Myocyte (in vitro differentiated cells): ENCODE measurements around the gene WWOX. TPM values are rescaled to one million over a fixed set of nuclear protein-coding genes. Genes with fewer than 3 reads are reported as not detected.

ENCODE experiments used
- DNase-seq: peaks from one replicate; pipeline ENCODE4 v3.0.0-alpha.2; 2012; ENCODE audit warnings: low read depth
- total RNA-seq: library from RNA; depleted of rRNA; stranded (reverse); fragments of >200 nt; gene quantifications from 2 replicates; pipeline ENCODE4 v1.2.3, GENCODE V29; 2014

WWOX gene
- total RNA-seq, 1 donor from 2014 or later: 12.5 TPM

- DNase-seq: no peak
Measured at GRCh38 chr16:78998879-78999278, 899.4 kb downstream of the WWOX start.

DNA sequence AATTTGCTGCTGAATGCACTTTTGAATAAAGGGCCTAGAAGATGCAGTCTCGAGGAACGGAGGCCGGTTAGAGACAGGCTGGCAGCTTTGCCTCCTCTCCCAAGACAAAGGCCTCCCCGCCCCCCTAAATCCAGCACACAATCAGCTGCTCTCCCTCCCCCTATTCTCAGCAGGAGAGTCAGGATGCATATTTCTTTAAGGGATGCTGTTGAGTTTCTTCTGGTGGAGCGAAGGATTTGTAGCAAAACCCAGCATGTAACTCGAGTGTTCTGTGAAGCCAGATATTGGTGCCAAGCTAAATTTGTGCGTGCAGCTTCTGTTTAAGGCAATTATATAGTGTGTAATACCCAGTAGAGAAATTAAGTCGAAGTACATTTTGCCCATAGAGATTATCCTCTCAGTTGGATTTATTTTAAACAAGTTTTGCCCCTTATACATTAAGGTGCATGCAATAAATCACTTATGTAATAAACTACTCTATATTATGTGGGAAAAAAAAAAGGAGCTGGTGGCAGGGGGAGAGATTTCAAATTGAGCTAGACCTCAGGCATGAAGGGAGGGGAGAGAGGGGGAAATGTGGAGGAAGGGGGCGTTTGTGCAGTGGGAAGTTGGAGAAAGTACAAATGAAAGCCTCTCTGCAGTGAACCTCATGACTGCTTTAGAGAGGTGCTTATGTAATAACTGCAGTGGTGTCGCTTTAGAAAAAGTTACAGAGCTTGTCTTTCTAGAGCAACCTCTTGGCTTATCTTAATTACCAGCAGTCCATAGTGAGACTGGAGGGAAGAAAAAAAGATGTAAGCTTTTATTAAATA lies 901.9 kb downstream of the WWOX start:
- no peak for DNase-seq

GRCh38 chr16:79003026-79003609 lies 903.7 kb downstream of the WWOX start:
- DNase-seq: no peak

DNA sequence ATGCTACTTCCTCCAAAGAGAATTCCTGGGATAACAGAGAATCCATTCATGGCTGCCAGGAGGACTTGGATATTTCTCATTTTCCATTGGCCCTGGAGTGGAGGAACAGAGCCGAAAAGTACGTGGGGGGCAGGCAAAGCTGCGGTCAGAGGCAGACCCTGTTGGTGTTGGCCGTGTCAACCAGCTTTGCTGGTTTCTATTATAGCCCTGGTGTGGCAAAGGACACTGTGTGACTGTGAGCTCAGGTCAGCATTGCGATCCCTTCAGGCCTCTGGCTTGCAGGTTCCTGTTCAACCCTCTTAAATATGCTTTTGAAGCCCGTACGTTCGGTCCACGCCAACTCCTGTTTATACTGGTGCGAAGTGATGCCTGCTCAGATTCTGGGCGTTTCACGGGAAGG lies 904.9 kb downstream of the WWOX start:
- no peak for DNase-seq

GRCh38 chr16:79005096-79005495 lies 905.6 kb downstream of the WWOX start:
- no peak for DNase-seq

- DNase-seq: no peak
Measured at GRCh38 chr16:79006206-79006605, 906.8 kb downstream of the WWOX start.

GRCh38 chr16:79006765-79007164 lies 907.3 kb downstream of the WWOX start:
- DNase-seq: no peak

- no peak for DNase-seq
Measured at GRCh38 chr16:79007614-79008013, 908.2 kb downstream of the WWOX start.

DNA sequence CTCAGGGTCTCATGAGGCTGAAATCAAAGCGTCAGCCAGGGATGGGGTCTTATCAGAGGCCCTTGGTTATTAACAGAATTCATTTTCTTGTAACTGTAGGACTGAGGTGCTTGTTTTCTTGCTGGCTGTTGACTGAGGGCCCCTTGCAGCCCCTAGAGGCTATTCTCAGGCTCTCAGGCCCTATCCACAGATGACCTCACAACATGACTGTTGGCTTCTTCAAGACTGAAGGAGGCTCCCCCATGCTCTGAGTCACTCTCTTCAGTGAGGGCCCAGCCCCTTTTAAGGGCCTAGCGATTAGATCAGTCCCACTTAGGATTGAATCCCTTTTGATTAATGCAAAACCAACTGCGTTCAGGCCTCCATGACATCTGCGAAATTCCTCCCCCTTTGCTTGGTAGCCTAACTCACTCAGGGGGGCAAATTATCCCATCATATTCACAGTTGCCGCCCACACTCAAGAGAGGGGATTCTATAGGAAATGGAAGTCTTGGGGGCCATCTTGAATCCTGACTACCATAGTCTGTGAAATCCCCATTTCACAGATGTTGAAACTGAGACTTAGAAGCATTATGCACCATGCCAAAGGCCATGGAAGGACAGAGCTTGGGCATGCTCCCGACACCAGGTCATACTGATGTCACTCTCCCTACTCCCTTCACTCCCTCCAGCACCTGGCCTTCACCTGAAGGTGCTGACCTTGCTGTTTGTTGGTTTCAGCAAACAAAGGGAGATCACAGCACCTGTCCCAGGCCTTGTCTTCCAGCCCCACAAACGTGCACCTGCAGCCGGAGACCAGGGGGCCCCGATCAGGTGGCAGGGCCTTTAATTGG lies 908.8 kb downstream of the WWOX start:
- no peak for DNase-seq

- no peak for DNase-seq
Measured at GRCh38 chr16:79008869-79009179, 909.4 kb downstream of the WWOX start.

DNA sequence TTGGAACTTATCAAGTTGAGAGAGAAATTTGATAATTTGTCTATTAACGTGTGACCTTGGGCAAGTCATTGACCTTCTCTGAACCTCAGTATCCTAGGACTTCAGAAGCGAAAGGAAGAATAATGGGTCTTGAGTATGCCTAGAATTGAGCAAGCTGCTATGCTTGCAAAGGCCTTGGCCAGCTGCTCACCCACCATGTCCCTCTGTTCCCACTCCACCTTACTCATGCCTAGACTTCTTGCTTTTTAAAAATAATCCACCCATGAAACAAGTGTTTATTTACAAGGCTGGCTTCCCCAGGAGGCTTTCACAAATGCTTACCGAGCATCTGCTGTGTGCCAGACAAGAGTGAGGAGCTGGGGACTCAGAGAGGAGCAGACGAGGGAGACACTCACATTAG lies 910.4 kb downstream of the WWOX start:
- no peak for DNase-seq

- DNase-seq: no peak
Measured at GRCh38 chr16:79011282-79011681, 911.8 kb downstream of the WWOX start.

DNA sequence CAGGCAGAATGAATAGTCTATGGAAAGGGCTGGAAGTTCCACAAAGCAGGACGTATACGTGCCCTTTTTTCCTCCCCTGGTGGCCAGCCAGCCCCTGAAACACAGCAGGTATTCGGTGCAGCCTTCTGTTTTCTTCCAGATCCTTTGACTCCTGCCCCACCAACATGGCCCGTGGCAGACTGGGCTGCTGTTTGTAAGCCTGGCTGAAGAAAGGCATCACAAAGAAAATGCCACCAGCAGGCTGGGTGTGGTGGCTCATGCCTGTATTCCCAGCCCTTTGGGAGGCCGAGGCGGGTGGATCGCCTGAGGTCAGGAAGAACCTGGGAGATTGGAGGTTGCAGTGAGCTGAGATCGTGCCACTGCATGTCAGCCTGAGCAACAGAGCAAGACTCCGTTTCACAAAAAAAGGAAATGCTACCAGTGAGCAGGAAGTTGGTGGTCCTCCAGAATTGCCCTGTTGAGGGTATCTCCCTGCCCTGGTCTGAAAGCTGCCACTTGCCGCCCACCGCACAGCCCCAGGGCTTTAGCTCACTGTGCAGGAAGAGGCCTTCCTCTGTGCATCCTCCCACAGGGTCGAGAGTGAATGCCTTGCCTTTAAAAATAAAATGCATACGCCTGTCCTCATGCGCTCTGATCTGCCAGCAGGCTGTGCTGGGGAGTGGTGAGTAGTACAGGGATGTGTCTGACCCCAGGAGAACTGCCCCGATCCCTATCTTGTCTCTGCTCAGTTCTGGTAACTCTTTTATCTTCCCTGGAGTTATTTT lies 913.4 kb downstream of the WWOX start:
- DNase-seq: no peak

DNA sequence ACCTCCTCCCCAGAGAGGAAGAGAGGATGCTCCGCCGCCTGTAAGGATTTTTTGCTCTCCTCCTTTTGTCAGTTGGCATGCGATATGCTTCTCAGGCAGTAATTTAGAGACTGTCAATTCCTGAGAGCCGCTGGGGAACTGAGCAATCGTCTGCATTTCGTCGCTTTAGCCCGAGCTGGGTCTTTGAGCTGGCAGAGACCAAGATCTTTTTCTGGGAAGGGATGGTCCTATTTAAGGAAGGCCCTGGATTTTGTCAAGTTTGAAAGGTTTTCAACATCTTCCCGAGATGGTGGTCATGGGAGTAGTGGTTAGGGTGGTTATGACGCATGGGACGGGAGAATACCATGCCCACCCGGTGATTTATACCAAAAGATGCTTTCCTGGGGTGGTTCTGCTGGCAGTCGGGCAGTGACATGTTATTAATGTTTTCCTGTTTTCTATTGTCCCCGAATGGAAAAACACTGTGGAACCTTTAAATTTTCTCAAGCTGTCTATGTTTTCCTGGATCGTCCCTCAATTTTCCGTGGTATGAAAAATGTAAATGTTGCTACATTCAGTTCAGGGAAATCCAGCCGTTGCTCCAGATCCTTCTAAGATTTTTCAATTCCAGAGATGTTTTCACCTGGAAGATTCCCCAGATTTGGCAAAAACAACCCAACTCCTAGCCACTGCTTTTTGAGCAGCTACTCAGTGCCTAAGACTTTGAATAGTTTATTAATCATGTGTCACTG lies 914.6 kb downstream of the WWOX start:
- no peak for DNase-seq

DNA sequence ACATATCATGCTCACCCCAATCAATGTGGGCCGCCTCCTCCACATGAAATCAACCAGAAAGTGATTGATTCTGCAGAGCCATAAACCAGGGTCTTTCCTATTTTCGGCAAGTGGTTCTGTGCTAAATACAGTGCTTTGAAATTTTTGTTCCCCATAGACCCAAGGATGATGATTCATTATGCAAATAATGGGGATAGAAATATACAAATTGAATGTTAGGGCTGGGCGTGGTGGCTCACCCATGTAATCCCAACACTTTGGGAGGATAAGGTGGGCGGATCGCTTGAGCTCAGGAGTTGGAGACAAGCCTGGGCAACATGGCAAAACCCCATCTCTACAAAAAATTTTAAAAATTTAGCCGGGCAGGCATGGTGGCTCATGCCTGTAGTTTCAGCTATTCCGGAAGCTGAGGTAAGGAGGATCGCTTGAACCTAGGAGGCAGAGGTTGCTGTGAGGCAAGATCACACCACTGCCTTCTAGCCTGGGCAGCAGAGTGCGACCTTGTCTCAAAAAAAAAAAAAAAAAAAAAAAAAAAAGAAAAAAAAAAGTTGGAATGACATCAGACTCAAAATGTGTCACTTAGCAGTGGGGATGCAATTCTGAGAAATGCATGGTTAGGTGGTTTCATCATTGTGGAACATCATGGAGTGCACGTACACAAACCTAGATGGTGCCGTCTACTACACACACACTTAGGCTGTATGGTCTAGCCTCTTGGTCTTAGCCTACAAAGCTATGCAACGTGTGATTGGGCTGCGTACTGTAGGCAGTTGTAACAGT lies 919.4 kb downstream of the WWOX start:
- no peak for DNase-seq

DNA sequence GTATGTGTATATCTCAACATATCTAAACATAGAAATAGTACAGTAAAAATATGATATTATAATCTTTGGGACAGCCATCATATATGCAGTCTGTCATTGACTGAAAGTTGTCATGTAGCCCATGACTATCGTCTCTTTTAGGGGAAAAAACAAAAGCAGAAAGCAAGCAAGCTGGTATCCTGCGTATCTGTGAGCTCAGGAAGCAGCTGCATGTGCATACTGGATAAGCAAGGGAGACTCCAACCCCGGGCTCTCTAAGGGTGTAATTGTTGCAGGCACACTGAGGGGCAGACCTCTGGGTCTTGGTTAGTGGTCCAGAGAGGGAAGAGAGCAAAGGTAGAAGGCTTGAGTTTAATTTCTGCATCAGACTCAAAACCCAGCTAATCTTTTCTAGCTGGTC lies 920.0 kb downstream of the WWOX start:
- no peak for DNase-seq

- no peak for DNase-seq
Measured at GRCh38 chr16:79021991-79022630, 922.7 kb downstream of the WWOX start.

DNA sequence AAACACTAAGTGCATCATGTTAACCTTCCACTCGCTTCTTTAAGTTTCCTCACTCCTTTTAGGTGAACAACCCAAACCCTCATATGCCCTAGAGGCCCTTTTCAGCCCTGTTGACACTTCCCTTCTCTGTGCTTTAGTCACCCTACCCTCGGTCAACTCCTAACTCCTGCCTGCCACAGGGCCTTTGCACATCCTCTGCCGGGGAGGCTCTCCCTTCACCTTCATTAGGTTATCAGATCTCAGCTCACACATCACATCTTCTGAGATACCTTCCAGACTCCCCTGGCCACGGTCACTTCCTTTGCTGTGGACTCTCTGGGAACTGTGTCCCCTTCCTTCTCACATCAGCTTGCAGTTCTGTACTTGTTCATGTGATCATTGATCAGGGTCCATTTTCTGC lies 926.7 kb downstream of the WWOX start:
- no peak for DNase-seq

DNA sequence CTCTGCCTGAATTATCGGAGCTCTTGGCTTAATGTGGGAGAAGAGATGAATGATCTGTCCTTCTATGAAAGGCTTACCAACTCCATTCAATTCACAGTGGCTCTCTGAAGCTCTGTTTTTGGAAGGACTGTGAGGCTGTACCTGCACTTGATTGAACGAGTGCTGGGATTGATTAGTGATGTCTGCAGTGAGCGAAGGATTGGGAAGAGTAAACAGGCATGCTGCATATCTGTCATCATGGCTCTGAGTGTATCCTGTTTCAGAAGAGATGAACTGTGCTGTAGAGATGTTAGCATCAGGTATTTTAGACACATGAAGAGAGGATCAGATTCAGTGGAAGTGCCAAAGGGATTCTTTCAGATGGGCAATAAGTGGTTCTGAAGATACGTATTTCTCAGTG lies 937.1 kb downstream of the WWOX start:
- DNase-seq: no peak
